Endothelial cell of umbilical vein (primary cell): Measurements from ENCODE around the gene GRXCR1. TPM values are rescaled to one million over a fixed set of nuclear protein-coding genes. Genes with fewer than 3 reads are reported as not detected.

Source experiments
- BruUV-seq: library from RNA; stranded (reverse); fragments of 400-500 nt; replicated peaks from 2 replicates; lab custom pipeline; 2021; lab: Mats Ljungman, UMichigan
- CTCF ChIA-PET: fragments of 300-600, 350-600 bp; sonication (Branson Sonifier 250); formaldehyde crosslinking; loops from one replicate; lab custom pipeline; 2021; ENCODE audit warnings: antibody characterized with exemption, inconsistent platforms; lab: Charles Lee
- POLR2A ChIA-PET: fragments of 300-600, 350-600 bp; sonication (Branson Sonifier 250); formaldehyde crosslinking; loops from one replicate; lab custom pipeline; 2021; ENCODE audit warnings: antibody characterized with exemption, inconsistent platforms; lab: Charles Lee
- DNase-seq: peaks from one replicate; pipeline ENCODE4 v3.0.0-alpha.2; 2011; ENCODE audit warnings: low read depth, low spot score
- FAIRE-seq: peaks from 2 replicates; lab custom pipeline; 2011; peaks lifted over from hg19 to GRCh38; lab: Jason Lieb, UNC
- H2AFZ ChIP-seq: 2 replicates; pipeline ENCODE4 v1.6.0; 2012; ENCODE audit warnings: low read depth, low read length, control low read depth, inconsistent platforms
- H3K27ac ChIP-seq: 2 replicates; pipeline ENCODE4 v1.5.1; 2011; ENCODE audit warnings: low read depth, mild to moderate bottlenecking, control low read depth, low read length, moderate library complexity; ENCODE audit not compliant: insufficient read depth
- H3K27me3 ChIP-seq, 2 experiments: 2 replicates each; pipeline versions ENCODE4 v1.6.0 to v1.6.1; 2011; ENCODE audit warnings: low read length in 2 of 2, mixed read lengths in 1 of 2; ENCODE audit not compliant: control insufficient read depth in 2 of 2, insufficient read depth in 2 of 2
- H3K36me3 ChIP-seq, 2 experiments: 2 replicates in 1 of 2; 3 replicates in 1 of 2; pipeline ENCODE4 v1.5.1; 2011; ENCODE audit warnings: low read length in 2 of 2, mild to moderate bottlenecking in 1 of 2, moderate library complexity in 1 of 2; ENCODE audit not compliant: control insufficient read depth in 2 of 2, insufficient read depth in 2 of 2; ENCODE audit errors: extremely low read depth in 1 of 2
- H3K4me1 ChIP-seq: 3 replicates; pipeline ENCODE4 v1.5.1; 2011; ENCODE audit warnings: mild to moderate bottlenecking, low read length; ENCODE audit not compliant: control insufficient read depth, insufficient read depth; ENCODE audit errors: extremely low read depth
- H3K4me2 ChIP-seq: 2 replicates; pipeline ENCODE4 v1.6.1; 2011; ENCODE audit warnings: low read length, control low read depth, mixed read lengths; ENCODE audit not compliant: insufficient read depth
- H3K4me3 ChIP-seq, 3 experiments: fragments of 200-600 bp in 1 of 3; sonication (generic), shearing (Covaris generic) in 1 of 3; replicated peaks in 1 of 3; 2 replicates each; pipeline ENCODE4 v1.5.1; 2011 to 2016; ENCODE audit warnings: control low read depth in 3 of 3, low read length in 3 of 3, mild to moderate bottlenecking in 2 of 3, inconsistent platforms in 1 of 3, low read depth in 1 of 3, moderate library complexity in 1 of 3; ENCODE audit not compliant: insufficient read depth in 1 of 3
- H3K79me2 ChIP-seq: 2 replicates; pipeline ENCODE4 v1.6.0; 2012; ENCODE audit warnings: low read length, inconsistent platforms; ENCODE audit not compliant: control insufficient read depth, insufficient read depth
- H3K9ac ChIP-seq: replicated peaks from 2 replicates; pipeline ENCODE3; 2011; ENCODE audit warnings: low read length, control low read depth; ENCODE audit not compliant: insufficient read depth; ENCODE audit errors: extremely low read depth
- H3K9me1 ChIP-seq: replicated peaks from 3 replicates; pipeline ENCODE4 v1.6.0; 2011; ENCODE audit warnings: mild to moderate bottlenecking, low read length; ENCODE audit not compliant: control insufficient read depth, insufficient read depth; ENCODE audit errors: extremely low read depth
- H3K9me3 ChIP-seq: replicated peaks from 2 replicates; pipeline ENCODE4 v1.5.1; 2012; ENCODE audit warnings: low read length, inconsistent platforms; ENCODE audit not compliant: control insufficient read depth, insufficient read depth
- H4K20me1 ChIP-seq: replicated peaks from 2 replicates; pipeline ENCODE3; 2011; ENCODE audit warnings: mild to moderate bottlenecking, low read length; ENCODE audit not compliant: control insufficient read depth, insufficient read depth; ENCODE audit errors: extremely low read depth
- CTCF ChIP-seq, 2 donors: IDR thresholded peaks; 1 replicate in 1 of 2; 2 replicates in 1 of 2; pipeline ENCODE4 v1.5.1; 2011; ENCODE audit warnings: low read length in 2 of 2, mild to moderate bottlenecking in 2 of 2, moderate library complexity in 2 of 2, control low read depth in 1 of 2, inconsistent platforms in 1 of 2, low read depth in 1 of 2; ENCODE audit not compliant: insufficient read depth in 1 of 2; ENCODE audit errors: extremely low read depth in 1 of 2
- EZH2 ChIP-seq: IDR thresholded peaks from 2 replicates; pipeline ENCODE4 v1.6.1; 2012; ENCODE audit warnings: borderline replicate concordance, low read depth, mild to moderate bottlenecking, moderate library complexity, low read length, inconsistent platforms; ENCODE audit not compliant: severe bottlenecking
- FOS ChIP-seq: IDR thresholded peaks from 2 replicates; pipeline ENCODE4 v1.6.1; 2011; ENCODE audit warnings: mild to moderate bottlenecking, low read length, moderate library complexity, borderline replicate concordance; ENCODE audit not compliant: insufficient read depth
- dilution Hi-C: fragments of 300-500 bp; cut with MboI; formaldehyde crosslinking; loops from one replicate; pipeline ENCODE4 v1.15.0; 2019; ENCODE audit warnings: low sequenced_read_pairs; ENCODE audit not compliant: extremely low pct_ligation_motif_present
- intact Hi-C: fragments of 100-400 bp; cut with micrococcal nuclease; formaldehyde crosslinking; loops from one replicate; pipeline ENCODE4 v1.10.0; 2022
- polyA plus RNA-seq, 4 experiments: library from polyadenylated mRNA; depleted of rRNA in 3 of 4; stranded (reverse) in 3 of 4; unstranded in 1 of 4; fragments of >200 nt; gene quantifications; 2 replicates each; pipeline versions ENCODE4 v1.2.1 to v1.2.3, GENCODE V29; 2011 to 2012; ENCODE audit warnings: missing spikeins in 1 of 4
- total RNA-seq: library from RNA; stranded (reverse); gene quantifications from 2 replicates; pipeline ENCODE4 v1.2.3, GENCODE V29; 2021

The GRXCR1 gene
- total and polyA plus RNA-seq, 2 donors (not counting 3 experiments of a cell fraction or from before 2014, with no cell fraction given), result not detected

DNA sequence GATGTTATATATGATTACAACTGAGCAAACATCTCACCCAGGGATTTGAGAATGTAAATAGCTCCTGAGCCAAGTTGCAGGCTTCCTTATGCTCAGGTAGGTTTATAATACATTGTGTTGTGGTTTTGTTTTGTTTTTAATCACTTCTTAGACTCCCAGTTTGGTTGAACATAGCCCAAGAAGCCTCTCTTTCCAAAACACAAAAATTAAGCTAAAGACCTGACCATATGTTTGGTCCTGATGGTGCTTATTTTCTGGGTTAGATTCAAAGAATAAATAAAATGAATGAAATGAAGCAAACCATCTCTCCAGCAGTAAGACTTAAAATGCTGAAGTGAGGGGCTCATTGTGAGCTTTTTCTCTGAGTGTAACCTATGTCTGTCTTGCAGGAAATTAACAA is 93.5 kb downstream of the GRXCR1 start:
- DNase-seq (no peak), FAIRE-seq (no peak)
- ChIA-PET POLR2A (no interaction called here), CTCF (no interaction called here)
- intact Hi-C loops, result no loop called here
- no peak overlapping the region for H3K27ac ChIP-seq
- no peak overlapping the region for H3K4me3 ChIP-seq
- H4K20me1 ChIP-seq, result no peaks in the 10 kb centered on the region
- no peaks in the 10 kb centered on the region for H3K36me3 ChIP-seq
- H3K4me2 ChIP-seq, result no peak overlapping the region
- TF ChIP-seq FOS (no peak), CTCF (IDR thresholded peaks at IDR 0.05; ENCODE audit: extremely low read depth in 1 of 2, insufficient read depth in 1 of 2, low read depth in 1 of 2, low read length in 2 of 2) (no peak)
- no TSS peak for BruUV-seq
- H3K9me1 ChIP-seq, result no peaks in the 10 kb centered on the region
- H3K4me1 ChIP-seq, result no peaks in the 10 kb centered on the region
- H3K79me2 ChIP-seq, result no peaks in the 10 kb centered on the region
- peaks cover 7% of the 10 kb centered on the region for H3K9me3 ChIP-seq
- dilution Hi-C loops, result no loop called here
- H3K27me3 ChIP-seq, result no peaks in the 10 kb centered on the region
- H2AFZ ChIP-seq, result no peak overlapping the region
- no peak overlapping the region for H3K9ac ChIP-seq

GRCh38 chr4:42995343-42995944 is 102.9 kb downstream of the GRXCR1 start:
- H3K4me3 ChIP-seq, result no peak overlapping the region
- TF ChIP-seq CTCF (IDR thresholded peaks at IDR 0.05; ENCODE audit: extremely low read depth in 1 of 2, insufficient read depth in 1 of 2, low read depth in 1 of 2, low read length in 2 of 2) (peak; percentile 17 to 26), EZH2 (no peak)
- no peaks in the 10 kb centered on the region for H3K79me2 ChIP-seq
- no peaks in the 10 kb centered on the region for H3K9me3 ChIP-seq
- intact Hi-C loops (loop anchor here (1.0 to 5.0 kb wide), 2 partner anchors 1432 to 1634 kb away; no protein-coding TSS in a partner anchor), dilution Hi-C loops (no loop called here)
- no peaks in the 10 kb centered on the region for H3K36me3 ChIP-seq
- peak; percentile 2 for DNase-seq
- CTCF ChIA-PET, result interaction anchor here (1.0 to 2.1 kb wide), 2 partner anchors 1430 to 1634 kb away, joined by 4 to 21 read pairs; no protein-coding TSS in a partner anchor
- H3K9ac ChIP-seq, result no peak overlapping the region
- no peaks in the 10 kb centered on the region for H3K27me3 ChIP-seq
- H3K4me1 ChIP-seq, result no peaks in the 10 kb centered on the region
- FAIRE-seq, result no peak
- H3K27ac ChIP-seq, result no peak overlapping the region
- POLR2A ChIA-PET, result no interaction called here
- no peak overlapping the region for H2AFZ ChIP-seq
- H4K20me1 ChIP-seq, result no peaks in the 10 kb centered on the region
- no peak overlapping the region for H3K4me2 ChIP-seq
- no TSS peak for BruUV-seq
- no peaks in the 10 kb centered on the region for H3K9me1 ChIP-seq
